SK-N-SH (cell line): ENCODE data around the gene ANKS1B. TPM values are rescaled to one million over a fixed set of nuclear protein-coding genes. Genes with fewer than 3 reads are reported as not detected.

ENCODE experiments used
- CTCF ChIA-PET: fragments of 300-600, 350-600 bp; formaldehyde crosslinking; extraction: SDS; loops from one replicate; lab custom pipeline; 2021; lab: Yijun Ruan, JAX
- POLR2A ChIA-PET: fragments of 350-600 bp; sonication (Branson Sonifier 250); formaldehyde crosslinking; extraction: SDS; loops from one replicate; lab custom pipeline; 2020; ENCODE audit warnings: antibody characterized with exemption, inconsistent platforms; lab: Yijun Ruan, JAX
- DNase-seq: peaks from one replicate; pipeline ENCODE4 v3.0.0; 2012
- H2AFZ ChIP-seq: fragments of 200-600 bp; sonication (generic); 2 replicates; pipeline ENCODE4 v1.8.1; 2016; ENCODE audit warnings: antibody characterized with exemption, mild to moderate bottlenecking, low read depth
- H3F3A ChIP-seq: fragments of 200-600 bp; sonication (generic); replicated peaks from 2 replicates; pipeline ENCODE3; 2016; ENCODE audit warnings: antibody characterized with exemption, mild to moderate bottlenecking; ENCODE audit not compliant: insufficient read depth
- H3K27ac ChIP-seq, 2 experiments: fragments of 200-500 bp in 1 of 2; fragments of 200-600 bp in 1 of 2; sonication (Bioruptor generic) in 1 of 2; sonication (generic), shearing (Covaris generic) in 1 of 2; 2 replicates each; pipeline versions ENCODE4 v1.5.1 to v1.6.1; 2014 to 2016; ENCODE audit warnings: low read depth in 2 of 2, inconsistent platforms in 1 of 2, low read length in 1 of 2, mild to moderate bottlenecking in 1 of 2, mixed read lengths in 1 of 2
- H3K27me3 ChIP-seq: fragments of 200-600 bp; sonication (generic), shearing (Covaris generic); 2 replicates; pipeline ENCODE4 v1.6.1; 2016; ENCODE audit warnings: mixed run types; ENCODE audit not compliant: insufficient read depth
- H3K36me3 ChIP-seq, 2 experiments: fragments of 200-500 bp in 1 of 2; fragments of 200-600 bp in 1 of 2; sonication (Bioruptor generic) in 1 of 2; sonication (generic) in 1 of 2; replicated peaks in 1 of 2; 2 replicates each; pipeline versions ENCODE3 to v1.5.1; 2014 to 2016; ENCODE audit warnings: low read length in 1 of 2, mild to moderate bottlenecking in 1 of 2; ENCODE audit not compliant: insufficient read depth in 2 of 2, control insufficient read depth in 1 of 2
- H3K4me1 ChIP-seq, 2 experiments: fragments of 200-500 bp in 1 of 2; fragments of 200-600 bp in 1 of 2; sonication (Bioruptor generic) in 1 of 2; sonication (generic), shearing (Covaris generic) in 1 of 2; 2 replicates each; pipeline versions ENCODE4 v1.5.1 to v1.6.1; 2014 to 2016; ENCODE audit warnings: low read depth in 1 of 2, low read length in 1 of 2, mixed run types in 1 of 2; ENCODE audit not compliant: insufficient read depth in 2 of 2, control insufficient read depth in 1 of 2
- H3K4me2 ChIP-seq: fragments of 200-600 bp; sonication (generic), shearing (Covaris generic); 2 replicates; pipeline ENCODE4 v1.6.1; 2017; ENCODE audit warnings: mixed run types
- H3K4me3 ChIP-seq, 2 experiments: fragments of 200-500 bp in 1 of 2; fragments of 200-600 bp in 1 of 2; sonication (Bioruptor generic) in 1 of 2; sonication (generic), shearing (Covaris generic) in 1 of 2; 2 replicates each; pipeline versions ENCODE4 v1.5.1 to v1.8.1; 2014 to 2016; ENCODE audit warnings: low read depth in 2 of 2, inconsistent platforms in 1 of 2, low read length in 1 of 2, mild to moderate bottlenecking in 1 of 2, mixed read lengths in 1 of 2, moderate library complexity in 1 of 2
- H3K79me2 ChIP-seq: fragments of 200-600 bp; sonication (generic); 2 replicates; pipeline ENCODE4 v1.8.1; 2017; ENCODE audit warnings: mild to moderate bottlenecking; ENCODE audit not compliant: insufficient read depth
- H3K9ac ChIP-seq: fragments of 200-600 bp; sonication (generic); 2 replicates; pipeline ENCODE4 v1.6.1; 2017; ENCODE audit warnings: mixed run types
- H3K9me2 ChIP-seq: fragments of 200-600 bp; sonication (generic); 2 replicates; pipeline ENCODE4 v1.6.1; 2017; ENCODE audit warnings: mixed run types
- H3K9me3 ChIP-seq: fragments of 200-600 bp; sonication (generic); 2 replicates; pipeline ENCODE4 v1.6.1; 2017; ENCODE audit warnings: mixed run types, mild to moderate bottlenecking, moderate library complexity
- H4K20me1 ChIP-seq: fragments of 200-600 bp; sonication (generic); 2 replicates; pipeline ENCODE4 v1.6.1; 2017; ENCODE audit warnings: mild to moderate bottlenecking, mixed run types; ENCODE audit not compliant: insufficient read depth
- ELF1 ChIP-seq: IDR thresholded peaks from 2 replicates; pipeline ENCODE4 v1.4.0; 2012
- FOXJ3 ChIP-seq: sonication (generic); formaldehyde crosslinking; IDR thresholded peaks from 2 replicates; pipeline ENCODE4 v1.5.1; 2020; ENCODE audit warnings: mild to moderate bottlenecking, missing genetic modification reagents
- FOXM1 ChIP-seq: IDR thresholded peaks from 2 replicates; pipeline ENCODE4 v1.4.0; 2012; ENCODE audit warnings: low read depth, mild to moderate bottlenecking
- GABPA ChIP-seq: IDR thresholded peaks from 2 replicates; pipeline ENCODE4 v1.4.0; 2012; ENCODE audit warnings: low read depth, mild to moderate bottlenecking
- GATA2 ChIP-seq: sonication (generic); formaldehyde crosslinking; IDR thresholded peaks from 2 replicates; pipeline ENCODE4 v1.5.0; 2020; ENCODE audit warnings: mild to moderate bottlenecking, missing genetic modification reagents
- MAX ChIP-seq: IDR thresholded peaks from 2 replicates; pipeline ENCODE4 v1.4.0; 2012; ENCODE audit warnings: low read depth
- MEF2A ChIP-seq: IDR thresholded peaks from 2 replicates; pipeline ENCODE4 v1.4.0; 2012; ENCODE audit warnings: low read depth, borderline replicate concordance
- MXI1 ChIP-seq: IDR thresholded peaks from 2 replicates; pipeline ENCODE4 v1.6.1; 2012; ENCODE audit warnings: mild to moderate bottlenecking, low read depth, low read length, improper control_type of control experiment
- POLR2AphosphoS5 ChIP-seq: IDR thresholded peaks from 2 replicates; pipeline ENCODE4 v1.6.1; 2012; ENCODE audit warnings: low read depth, low read length
- RCOR1 ChIP-seq: fragments of 150-350 bp; IDR thresholded peaks from 2 replicates; pipeline ENCODE4 v1.6.1; 2017; ENCODE audit warnings: antibody characterized with exemption, low read length
- RFX5 ChIP-seq: IDR thresholded peaks from 2 replicates; pipeline ENCODE4 v1.6.1; 2012; ENCODE audit warnings: mild to moderate bottlenecking, improper control_type of control experiment, low read length
- RXRA ChIP-seq: IDR thresholded peaks from 2 replicates; pipeline ENCODE4 v1.4.0; 2012; ENCODE audit warnings: low read depth, mild to moderate bottlenecking, borderline replicate concordance
- SMC3 ChIP-seq: IDR thresholded peaks from 2 replicates; pipeline ENCODE4 v1.6.1; 2012; ENCODE audit warnings: low read depth, low read length, improper control_type of control experiment
- TAF1 ChIP-seq: IDR thresholded peaks from 2 replicates; pipeline ENCODE4 v1.6.1; 2012; ENCODE audit warnings: low read depth, mild to moderate bottlenecking, low read length, moderate library complexity, borderline replicate concordance
- TCF12 ChIP-seq: IDR thresholded peaks from 2 replicates; pipeline ENCODE4 v1.4.0; 2012
- USF1 ChIP-seq: IDR thresholded peaks from 2 replicates; pipeline ENCODE4 v1.4.0; 2012; ENCODE audit warnings: low read depth, borderline replicate concordance
- YY1 ChIP-seq: IDR thresholded peaks from 2 replicates; pipeline ENCODE4 v1.4.0; 2012; ENCODE audit warnings: low read depth, mild to moderate bottlenecking
- WGBS: methylation state at CpG from one replicate; pipeline ENCODE4 v1.1.6; 2017; ENCODE audit warnings: low lambda C conversion rate; 5-methylcytosine and 5-hydroxymethylcytosine counted together
- polyA plus RNA-seq, 3 experiments: library from polyadenylated mRNA; depleted of rRNA; stranded (reverse); fragments of >200 nt; gene quantifications; 2 replicates each; pipeline ENCODE4 v1.2.3, GENCODE V29; 2012
- TF ChIP-seq, protein P1 (sequence below): IDR thresholded peaks from 2 replicates; pipeline ENCODE4 v1.6.1; 2012; ENCODE audit warnings: mild to moderate bottlenecking, low read depth, low read length, moderate library complexity
- TF ChIP-seq, protein P2 (sequence below): IDR thresholded peaks from 2 replicates; pipeline ENCODE4; 2012
- TF ChIP-seq, protein P3 (sequence below): fragments of 150-350 bp; IDR thresholded peaks from 2 replicates; pipeline ENCODE4 v1.6.1; 2016; ENCODE audit warnings: mild to moderate bottlenecking, low read depth, low read length

The ANKS1B gene
- polyA plus RNA-seq, 1 of the 3 experiments (the other 2 are of a cell fraction) = 1.8 TPM

DNA sequence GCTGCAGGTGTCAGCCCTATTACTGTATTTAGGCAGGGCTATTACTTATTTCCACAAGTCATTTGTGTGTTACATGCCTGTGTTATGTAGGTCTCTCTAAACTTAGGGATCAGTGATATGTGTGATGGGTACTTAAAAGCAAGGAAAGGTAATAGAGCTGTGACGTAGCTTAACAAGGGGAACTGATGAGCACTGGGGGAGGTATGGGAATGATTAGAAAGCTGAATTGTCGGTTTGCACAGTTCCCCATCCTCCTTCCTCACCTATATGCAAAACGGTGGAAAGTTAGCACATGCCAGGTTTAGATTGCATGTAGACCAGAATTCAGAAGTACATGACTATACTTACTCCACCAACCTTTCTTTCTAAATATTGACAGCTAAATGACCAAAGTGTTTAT lies 831.4 kb downstream of the ANKS1B start:
- WGBS = 46% methylated on average over 3 of the region's 3 CpGs
- no peaks in the 10 kb centered on the region; the same call in 1 of the 2 replicates for H3K9me3 ChIP-seq
- no peaks in the 10 kb centered on the region for H3K79me2 ChIP-seq
- no peaks in the 10 kb centered on the region for H3K27me3 ChIP-seq
- H3K4me1 ChIP-seq = peaks cover 0 to 4% of the 10 kb centered on the region in 2 experiments; a peak in 1 of 4 replicates
- H3K36me3 ChIP-seq = no peaks in the 10 kb centered on the region
- no peaks in the 10 kb centered on the region for H3K9me2 ChIP-seq
- CTCF ChIA-PET = no interaction called here
- DNase-seq = no peak
- H3K27ac ChIP-seq = no peak overlapping the region
- H3K4me3 ChIP-seq = no peak overlapping the region
- H2AFZ ChIP-seq = no peak overlapping the region
- no peak overlapping the region for H3K9ac ChIP-seq
- no peaks in the 10 kb centered on the region for H3F3A ChIP-seq
- no peak overlapping the region for H3K4me2 ChIP-seq
- POLR2A ChIA-PET = no interaction called here
- H4K20me1 ChIP-seq = no peaks in the 10 kb centered on the region
- TF ChIP-seq GATA2 (CRISPR knock-in tag) (no peak), USF1 (no peak), ELF1 (no peak), RFX5 (no peak), YY1 (no peak), MXI1 (no peak), GABPA (no peak)

- TF ChIP-seq POLR2AphosphoS5 (no peak), MEF2A (no peak), FOXM1 (no peak), USF1 (no peak), GABPA (no peak), SMC3 (no peak), FOXJ3 (CRISPR knock-in tag) (no peak), RXRA (no peak), MAX (no peak), TAF1 (no peak), RCOR1 (no peak), TCF12 (no peak)
- TF ChIP-seq, protein P1, sequence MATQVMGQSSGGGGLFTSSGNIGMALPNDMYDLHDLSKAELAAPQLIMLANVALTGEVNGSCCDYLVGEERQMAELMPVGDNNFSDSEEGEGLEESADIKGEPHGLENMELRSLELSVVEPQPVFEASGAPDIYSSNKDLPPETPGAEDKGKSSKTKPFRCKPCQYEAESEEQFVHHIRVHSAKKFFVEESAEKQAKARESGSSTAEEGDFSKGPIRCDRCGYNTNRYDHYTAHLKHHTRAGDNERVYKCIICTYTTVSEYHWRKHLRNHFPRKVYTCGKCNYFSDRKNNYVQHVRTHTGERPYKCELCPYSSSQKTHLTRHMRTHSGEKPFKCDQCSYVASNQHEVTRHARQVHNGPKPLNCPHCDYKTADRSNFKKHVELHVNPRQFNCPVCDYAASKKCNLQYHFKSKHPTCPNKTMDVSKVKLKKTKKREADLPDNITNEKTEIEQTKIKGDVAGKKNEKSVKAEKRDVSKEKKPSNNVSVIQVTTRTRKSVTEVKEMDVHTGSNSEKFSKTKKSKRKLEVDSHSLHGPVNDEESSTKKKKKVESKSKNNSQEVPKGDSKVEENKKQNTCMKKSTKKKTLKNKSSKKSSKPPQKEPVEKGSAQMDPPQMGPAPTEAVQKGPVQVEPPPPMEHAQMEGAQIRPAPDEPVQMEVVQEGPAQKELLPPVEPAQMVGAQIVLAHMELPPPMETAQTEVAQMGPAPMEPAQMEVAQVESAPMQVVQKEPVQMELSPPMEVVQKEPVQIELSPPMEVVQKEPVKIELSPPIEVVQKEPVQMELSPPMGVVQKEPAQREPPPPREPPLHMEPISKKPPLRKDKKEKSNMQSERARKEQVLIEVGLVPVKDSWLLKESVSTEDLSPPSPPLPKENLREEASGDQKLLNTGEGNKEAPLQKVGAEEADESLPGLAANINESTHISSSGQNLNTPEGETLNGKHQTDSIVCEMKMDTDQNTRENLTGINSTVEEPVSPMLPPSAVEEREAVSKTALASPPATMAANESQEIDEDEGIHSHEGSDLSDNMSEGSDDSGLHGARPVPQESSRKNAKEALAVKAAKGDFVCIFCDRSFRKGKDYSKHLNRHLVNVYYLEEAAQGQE = no peak
- TF ChIP-seq, protein P2, sequence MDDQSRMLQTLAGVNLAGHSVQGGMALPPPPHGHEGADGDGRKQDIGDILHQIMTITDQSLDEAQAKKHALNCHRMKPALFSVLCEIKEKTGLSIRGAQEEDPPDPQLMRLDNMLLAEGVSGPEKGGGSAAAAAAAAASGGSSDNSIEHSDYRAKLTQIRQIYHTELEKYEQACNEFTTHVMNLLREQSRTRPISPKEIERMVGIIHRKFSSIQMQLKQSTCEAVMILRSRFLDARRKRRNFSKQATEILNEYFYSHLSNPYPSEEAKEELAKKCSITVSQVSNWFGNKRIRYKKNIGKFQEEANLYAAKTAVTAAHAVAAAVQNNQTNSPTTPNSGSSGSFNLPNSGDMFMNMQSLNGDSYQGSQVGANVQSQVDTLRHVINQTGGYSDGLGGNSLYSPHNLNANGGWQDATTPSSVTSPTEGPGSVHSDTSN = no peak
- TF ChIP-seq, protein P3, sequence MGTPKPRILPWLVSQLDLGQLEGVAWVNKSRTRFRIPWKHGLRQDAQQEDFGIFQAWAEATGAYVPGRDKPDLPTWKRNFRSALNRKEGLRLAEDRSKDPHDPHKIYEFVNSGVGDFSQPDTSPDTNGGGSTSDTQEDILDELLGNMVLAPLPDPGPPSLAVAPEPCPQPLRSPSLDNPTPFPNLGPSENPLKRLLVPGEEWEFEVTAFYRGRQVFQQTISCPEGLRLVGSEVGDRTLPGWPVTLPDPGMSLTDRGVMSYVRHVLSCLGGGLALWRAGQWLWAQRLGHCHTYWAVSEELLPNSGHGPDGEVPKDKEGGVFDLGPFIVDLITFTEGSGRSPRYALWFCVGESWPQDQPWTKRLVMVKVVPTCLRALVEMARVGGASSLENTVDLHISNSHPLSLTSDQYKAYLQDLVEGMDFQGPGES = no peak
- POLR2A ChIA-PET = no interaction called here
- WGBS = 47% methylated on average over 2 of the region's 2 CpGs
Measured at GRCh38 chr12:99152337-99152736, 832.4 kb downstream of the ANKS1B start.

More at GRCh38 chr12:99152337-99152736, 832.4 kb downstream of the ANKS1B start:
- no peak for DNase-seq
- Histone ChIP-seq H2AFZ (no peak overlapping the region), H3K79me2 (no peaks in the 10 kb centered on the region), H3K36me3 (no peaks in the 10 kb centered on the region), H4K20me1 (no peaks in the 10 kb centered on the region), H3K27me3 (no peaks in the 10 kb centered on the region), H3K4me2 (no peak overlapping the region), H3K9me2 (no peaks in the 10 kb centered on the region), H3F3A (no peaks in the 10 kb centered on the region), H3K9ac (no peak overlapping the region), H3K4me1 (peaks cover 0 to 4% of the 10 kb centered on the region in 2 experiments; a peak in 1 of 4 replicates), H3K4me3 (no peak overlapping the region), H3K27ac (no peak overlapping the region), H3K9me3 (no peaks in the 10 kb centered on the region; the same call in 1 of the 2 replicates)
- CTCF ChIA-PET = no interaction called here
